BLaER1 (cell line): Measurements from ENCODE around the gene TIMM9.
"Not testable (repeated sequence)": the region's sequence is repeated elsewhere in the genome, so short reads cannot be mapped to it uniquely, and the experiment has no call there.

ENCODE experiments used
- H3K27ac ChIP-seq: shearing (Covaris generic); formaldehyde crosslinking; 2 replicates; pipeline ENCODE4 v1.8.1; 2022
- H3K27me3 ChIP-seq: shearing (Covaris generic); formaldehyde crosslinking; 2 replicates; pipeline ENCODE4 v1.8.1; 2022
- H3K36me3 ChIP-seq: shearing (Covaris generic); formaldehyde crosslinking; 2 replicates; pipeline ENCODE4 v1.8.1; 2022
- H3K4me1 ChIP-seq: shearing (Covaris generic); formaldehyde crosslinking; 2 replicates; pipeline ENCODE4 v1.8.1; 2022
- H3K4me2 ChIP-seq: shearing (Covaris generic); formaldehyde crosslinking; 2 replicates; pipeline ENCODE4 v1.8.1; 2022
- H3K4me3 ChIP-seq: shearing (Covaris generic); formaldehyde crosslinking; 2 replicates; pipeline ENCODE4 v1.8.1; 2022
- H3K9ac ChIP-seq: shearing (Covaris generic); formaldehyde crosslinking; 2 replicates; pipeline ENCODE4 v1.8.1; 2022
- H3K9me3 ChIP-seq: shearing (Covaris generic); formaldehyde crosslinking; 2 replicates; pipeline ENCODE4 v1.8.1; 2022
- H4K20me1 ChIP-seq: shearing (Covaris generic); formaldehyde crosslinking; 2 replicates; pipeline ENCODE4 v1.8.1; 2022
- Cebpa-rat ChIP-seq: shearing (Covaris generic); IDR thresholded peaks from 2 replicates; pipeline ENCODE4 v1.8.1; 2022

TIMM9 gene

DNA sequence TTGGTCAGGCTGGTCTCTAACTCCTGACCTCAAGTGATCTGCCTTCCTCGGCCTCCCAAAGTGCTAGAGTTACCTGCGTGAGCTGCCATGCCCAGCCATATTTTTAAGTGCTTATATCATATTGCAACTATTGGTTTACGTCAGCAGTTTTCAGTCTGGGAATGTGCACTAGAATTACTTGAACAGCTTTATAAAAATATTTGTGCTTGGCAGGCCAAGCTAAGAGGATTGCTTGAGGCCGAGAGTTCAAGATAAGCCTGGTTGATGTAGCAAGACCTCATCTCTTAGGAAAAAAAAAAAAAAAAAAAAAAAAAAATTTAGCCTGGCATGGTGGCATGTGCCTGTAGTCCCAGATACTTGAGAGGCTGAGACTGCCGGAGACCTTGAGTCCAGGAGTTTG lies 17.3 kb upstream of the TIMM9 start:
- Histone ChIP-seq H3K9ac (no peak overlapping the region), H3K27ac (no peak overlapping the region), H4K20me1 (no peaks in the 10 kb centered on the region), H3K4me3 (no peak overlapping the region), H3K4me2 (no peak overlapping the region), H3K36me3 (peaks cover 77% of the 10 kb centered on the region), H3K4me1 (no peaks in the 10 kb centered on the region), H3K9me3 (no peaks in the 10 kb centered on the region), H3K27me3 (no peaks in the 10 kb centered on the region)
- no peak for TF ChIP-seq Cebpa-rat

DNA sequence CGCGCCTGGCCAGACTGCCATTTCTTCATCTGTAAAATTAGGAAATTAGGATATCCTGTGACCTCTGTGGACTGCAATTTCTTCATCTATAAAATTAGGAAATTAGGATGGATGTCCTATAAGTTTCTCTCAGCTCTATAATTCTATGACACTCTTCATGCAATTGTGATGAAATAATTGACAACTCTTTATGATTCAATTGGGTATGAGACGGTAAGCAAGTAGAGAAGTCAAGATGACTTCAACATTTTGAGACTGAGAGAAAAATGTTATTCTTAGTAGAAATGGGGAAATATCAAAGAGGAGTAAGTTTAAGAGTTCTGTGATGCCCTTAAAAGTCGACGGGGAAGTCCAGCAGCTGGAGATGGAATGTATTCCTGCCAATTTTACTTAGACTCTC lies 12.1 kb upstream of the TIMM9 start:
- H3K4me3 ChIP-seq: no peak overlapping the region
- H3K36me3 ChIP-seq: peaks cover 86% of the 10 kb centered on the region
- no peak overlapping the region for H3K9ac ChIP-seq
- H3K4me2 ChIP-seq: no peak overlapping the region
- no peaks in the 10 kb centered on the region for H3K4me1 ChIP-seq
- no peaks in the 10 kb centered on the region for H3K27me3 ChIP-seq
- H3K9me3 ChIP-seq: no peaks in the 10 kb centered on the region
- no peak overlapping the region for H3K27ac ChIP-seq
- no peaks in the 10 kb centered on the region for H4K20me1 ChIP-seq
- no peak for TF ChIP-seq Cebpa-rat

DNA sequence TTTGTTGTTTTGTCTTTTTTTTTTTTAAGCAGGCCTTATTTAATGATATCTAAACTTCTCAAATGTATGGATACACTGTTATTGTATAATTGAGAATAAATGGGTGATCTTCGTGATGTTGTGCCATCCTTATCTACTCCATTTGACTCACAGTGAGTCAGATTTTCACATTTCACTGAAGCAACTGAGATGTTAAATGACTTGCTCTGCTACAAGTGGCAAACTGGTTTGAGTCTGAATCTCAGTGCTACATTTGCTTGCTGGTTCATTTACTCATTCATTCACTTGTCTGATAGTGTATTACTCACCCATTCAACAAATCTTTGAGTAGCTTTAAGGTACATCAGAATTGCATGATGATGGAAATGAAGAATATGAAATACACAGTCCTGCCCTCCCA lies 2.8 kb upstream of the TIMM9 start:
- peak overlapping the region; percentile 88 for H3K4me2 ChIP-seq
- 0 out of 2 replicates have a peak overlapping the region, but pooled peaks have one; percentile 2 for H3K9ac ChIP-seq
- no peak overlapping the region for H3K4me3 ChIP-seq
- no peak for TF ChIP-seq Cebpa-rat
- H4K20me1 ChIP-seq: no peaks in the 10 kb centered on the region
- H3K36me3 ChIP-seq: peaks cover 38% of the 10 kb centered on the region
- H3K4me1 ChIP-seq: peaks cover 37% of the 10 kb centered on the region
- H3K27ac ChIP-seq: no peak overlapping the region
- H3K27me3 ChIP-seq: no peaks in the 10 kb centered on the region
- no peaks in the 10 kb centered on the region for H3K9me3 ChIP-seq

DNA sequence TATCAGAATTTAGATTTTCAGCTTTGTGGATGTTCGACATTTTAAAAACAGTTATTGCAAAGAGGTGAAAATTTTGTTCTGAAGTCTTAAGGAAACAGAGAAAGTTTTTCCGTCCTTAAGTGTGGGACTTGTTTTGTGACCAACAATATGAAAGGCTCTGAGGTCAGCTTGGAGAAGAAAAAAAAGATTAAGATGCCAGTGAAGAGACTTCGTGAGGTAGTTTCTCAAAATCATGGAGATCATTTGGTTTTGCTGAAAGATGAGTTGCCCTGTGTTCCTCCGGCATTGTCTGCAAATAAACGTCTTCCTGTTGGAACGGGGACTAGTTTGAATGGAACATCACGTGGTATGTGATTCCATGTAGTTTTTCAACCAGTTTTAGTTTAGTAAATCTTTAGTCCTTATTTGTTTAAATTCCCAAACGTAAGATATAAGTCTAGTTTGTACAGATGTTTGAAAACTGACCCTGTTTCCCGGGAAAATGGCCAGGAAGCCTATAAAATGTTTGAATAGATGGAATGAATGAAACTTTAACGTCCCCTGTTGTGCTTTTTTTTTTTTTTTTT lies 870 bp upstream of the TIMM9 start:
- TF ChIP-seq Cebpa-rat: no peak
- no peaks in the 10 kb centered on the region for H3K27me3 ChIP-seq
- H3K9me3 ChIP-seq: no peaks in the 10 kb centered on the region
- peak overlapping the region; percentile 88 for H3K4me2 ChIP-seq
- H3K27ac ChIP-seq: peak overlapping the region; percentile 99
- peaks cover 6% of the 10 kb centered on the region; the same call in 1 of the 2 replicates for H4K20me1 ChIP-seq
- peak overlapping the region; percentile 98 for H3K9ac ChIP-seq
- H3K36me3 ChIP-seq: peaks cover 41% of the 10 kb centered on the region
- H3K4me1 ChIP-seq: peaks cover 37% of the 10 kb centered on the region
- peak overlapping the region; percentile 89 for H3K4me3 ChIP-seq

DNA sequence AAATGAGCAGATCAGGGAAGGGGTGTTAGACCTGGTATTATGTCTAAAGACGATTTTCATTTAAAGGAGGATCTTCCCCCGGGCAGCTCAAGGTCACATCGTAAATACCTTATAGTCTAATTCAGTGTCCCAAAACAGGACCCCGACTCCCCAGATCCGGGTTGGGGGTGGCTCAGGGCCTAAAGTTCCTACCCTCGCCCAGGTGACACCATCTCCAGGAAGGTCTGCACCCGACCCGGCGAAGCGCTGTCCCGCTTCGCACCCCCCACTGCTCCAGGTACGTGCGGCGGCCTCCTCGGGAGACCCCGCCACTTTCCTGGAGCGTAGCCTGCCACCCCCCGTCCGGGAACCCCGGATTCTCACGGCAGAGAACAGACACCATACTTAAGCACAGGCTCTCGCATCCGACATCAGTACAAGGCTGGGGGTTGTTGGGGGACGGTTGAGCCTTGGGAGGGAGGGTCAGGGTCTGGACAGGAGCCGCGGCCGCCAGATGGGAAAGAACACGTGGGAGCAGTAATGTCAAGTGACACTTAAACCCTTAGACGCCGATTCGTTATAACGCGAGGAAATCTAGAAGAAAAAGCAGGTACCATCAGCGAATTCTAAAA lies 556 bp downstream of the TIMM9 start:
- H4K20me1 ChIP-seq: peaks cover 6% of the 10 kb centered on the region; the same call in 1 of the 2 replicates
- TF ChIP-seq Cebpa-rat: no peak
- H3K36me3 ChIP-seq: peaks cover 40% of the 10 kb centered on the region
- H3K4me3 ChIP-seq: peak overlapping the region; percentile 89
- H3K9ac ChIP-seq: peak overlapping the region; percentile 98
- H3K4me2 ChIP-seq: peak overlapping the region; percentile 86
- no peaks in the 10 kb centered on the region for H3K27me3 ChIP-seq
- peaks cover 37% of the 10 kb centered on the region for H3K4me1 ChIP-seq
- no peaks in the 10 kb centered on the region for H3K9me3 ChIP-seq
- H3K27ac ChIP-seq: peak overlapping the region; percentile 99

DNA sequence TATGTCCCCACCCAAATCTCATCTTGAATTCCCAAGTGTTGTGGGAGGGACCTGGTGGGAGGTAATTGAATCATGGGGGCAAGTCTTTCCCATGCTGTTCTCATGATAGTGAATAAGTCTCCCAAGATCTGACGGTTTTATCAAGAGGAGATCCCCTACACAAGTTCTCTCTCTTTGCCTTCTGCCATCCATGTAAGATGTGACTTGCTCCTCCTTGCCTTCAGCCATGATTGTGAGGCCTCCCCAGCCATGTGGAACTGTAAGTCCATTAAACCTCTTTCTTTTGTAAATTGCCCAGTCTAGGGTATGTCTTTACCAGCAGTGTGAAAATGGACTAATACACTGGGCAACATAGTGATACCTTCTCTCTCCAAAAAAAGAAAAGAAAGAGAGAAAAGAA lies 10.4 kb downstream of the TIMM9 start:
- H4K20me1 ChIP-seq: peaks cover 25% of the 10 kb centered on the region
- H3K27ac ChIP-seq, H3K4me2 ChIP-seq, H3K4me1 ChIP-seq, H3K9me3 ChIP-seq, H3K9ac ChIP-seq, H3K4me3 ChIP-seq, H3K27me3 ChIP-seq: not testable (repeated sequence)
- peaks cover 85% of the 10 kb centered on the region for H3K36me3 ChIP-seq

DNA sequence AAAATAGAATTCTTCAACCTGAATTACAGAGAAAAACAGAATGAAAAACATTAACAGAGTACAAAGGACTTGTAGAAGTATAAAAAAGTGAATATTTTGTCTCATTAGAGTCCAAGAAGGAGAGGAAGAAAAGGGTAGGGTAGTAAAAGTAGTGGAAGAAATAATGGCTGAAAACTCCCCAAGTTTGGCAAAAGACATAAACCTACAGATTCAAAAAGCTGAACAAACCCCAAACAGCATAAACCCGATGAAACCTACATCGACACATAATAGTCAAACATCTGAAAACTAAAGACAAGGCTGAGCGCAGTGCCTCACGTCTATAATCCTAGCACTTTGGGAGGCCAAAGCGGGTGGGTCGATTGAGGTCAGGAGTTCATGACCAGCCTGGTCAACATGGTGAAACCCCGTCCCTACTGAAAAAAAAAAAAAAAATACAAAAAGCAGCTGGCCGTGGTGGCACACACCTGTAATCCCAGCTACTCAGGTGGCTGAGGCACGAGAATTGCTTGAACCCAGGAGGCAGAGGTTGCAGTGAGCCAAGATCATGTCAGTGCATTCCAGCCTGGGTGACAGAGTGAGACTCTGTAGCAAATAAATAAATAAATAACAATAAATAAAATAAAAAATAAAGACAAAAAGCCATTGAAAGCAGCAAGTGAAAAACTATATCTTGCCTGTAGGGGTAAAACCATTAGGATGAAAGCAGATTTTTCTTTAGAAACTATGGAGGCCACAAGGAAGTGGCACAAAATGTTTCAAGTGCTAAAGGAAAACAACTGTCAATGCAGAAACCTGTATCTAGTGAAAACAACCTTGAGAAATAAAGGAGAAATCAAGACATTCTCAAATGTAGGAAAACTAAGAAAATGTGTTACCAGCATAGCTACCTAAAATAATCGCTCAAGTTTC lies 11.4 kb downstream of the TIMM9 start:
- Histone ChIP-seq H3K9me3 (peaks cover 10% of the 10 kb centered on the region), H4K20me1 (peaks cover 17% of the 10 kb centered on the region), H3K27ac (no peak overlapping the region), H3K36me3 (peaks cover 85% of the 10 kb centered on the region), H3K4me2 (no peak overlapping the region), H3K4me3 (no peak overlapping the region), H3K27me3 (no peaks in the 10 kb centered on the region), H3K4me1 (no peaks in the 10 kb centered on the region), H3K9ac (no peak overlapping the region)
- no peak for TF ChIP-seq Cebpa-rat

DNA sequence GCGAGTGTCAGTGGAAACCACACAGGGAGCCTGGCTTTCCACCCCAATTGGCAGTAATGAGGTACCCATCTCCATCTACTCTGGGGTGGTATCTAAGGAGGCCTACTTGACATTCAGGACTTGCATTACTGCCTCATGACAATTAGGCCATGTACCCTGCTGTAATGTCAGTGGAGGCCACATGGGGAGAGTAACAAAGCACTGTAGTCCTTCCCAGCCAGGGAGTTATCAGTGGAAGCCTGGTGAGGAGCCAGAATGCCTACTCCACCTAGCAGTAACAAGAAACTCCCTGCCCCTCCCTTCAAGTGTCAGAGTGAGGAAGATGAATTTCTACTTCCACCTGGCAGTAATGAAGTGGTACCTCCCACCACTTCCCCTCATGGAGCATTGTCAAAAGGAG lies 12.5 kb downstream of the TIMM9 start:
- H3K4me1 ChIP-seq: no peaks in the 10 kb centered on the region
- no peak overlapping the region for H3K4me3 ChIP-seq
- H3K27ac ChIP-seq: no peak overlapping the region
- H3K9ac ChIP-seq: no peak overlapping the region
- no peak for TF ChIP-seq Cebpa-rat
- peaks cover 85% of the 10 kb centered on the region for H3K36me3 ChIP-seq
- H3K27me3 ChIP-seq: no peaks in the 10 kb centered on the region
- H3K9me3 ChIP-seq: peaks cover 10% of the 10 kb centered on the region
- H4K20me1 ChIP-seq: peaks cover 12% of the 10 kb centered on the region
- no peak overlapping the region for H3K4me2 ChIP-seq

DNA sequence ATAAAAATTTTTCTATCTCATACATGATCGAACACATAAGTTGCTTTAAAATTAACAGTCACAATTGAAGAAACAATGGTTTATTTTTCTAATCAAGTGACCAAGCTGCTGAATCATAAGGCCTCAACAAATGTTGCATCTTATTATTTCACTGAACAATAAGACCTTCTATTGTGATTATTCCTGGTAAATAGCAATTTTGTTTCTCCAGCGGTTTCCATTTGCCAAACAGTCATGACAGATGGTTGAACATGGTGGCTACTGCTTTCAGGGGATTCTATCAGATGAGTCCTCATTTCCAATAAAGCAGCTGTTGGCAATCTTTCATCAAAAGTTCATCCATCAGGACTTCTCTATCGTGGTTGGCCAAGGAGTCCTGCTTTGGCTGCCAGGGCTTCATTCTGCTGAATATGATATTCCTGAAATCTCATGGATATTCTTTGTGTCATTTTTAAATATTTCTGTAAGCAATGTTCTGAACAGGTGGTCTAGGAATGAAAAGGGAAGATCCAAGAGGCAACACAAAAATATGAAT lies 18.6 kb downstream of the TIMM9 start:
- Histone ChIP-seq H3K27me3 (no peaks in the 10 kb centered on the region), H3K9me3 (no peaks in the 10 kb centered on the region), H3K27ac (no peak overlapping the region), H3K4me2 (no peak overlapping the region), H3K4me3 (no peak overlapping the region), H3K4me1 (no peaks in the 10 kb centered on the region), H4K20me1 (no peaks in the 10 kb centered on the region; the same call in 1 of the 2 replicates), H3K9ac (no peak overlapping the region), H3K36me3 (peaks cover 66% of the 10 kb centered on the region)
- TF ChIP-seq Cebpa-rat: no peak

DNA sequence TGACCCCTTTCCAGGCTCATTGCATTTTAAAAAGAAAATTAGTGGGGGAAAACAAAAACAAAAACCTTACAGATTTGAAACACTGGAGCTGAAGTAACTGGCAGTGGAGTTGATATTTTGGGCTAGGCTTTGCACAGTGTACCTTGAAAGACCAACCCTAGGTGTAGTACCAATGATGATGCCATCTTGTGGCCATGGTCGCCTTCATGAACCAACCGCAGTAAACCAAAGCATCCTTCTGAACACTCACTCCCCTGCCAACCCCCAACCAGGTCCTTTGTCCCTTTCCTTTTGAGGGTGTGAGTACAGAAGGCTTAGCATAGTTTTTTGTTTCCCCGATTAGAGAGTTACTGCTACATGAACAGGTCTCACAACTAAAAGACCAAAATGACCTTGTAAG lies 25.7 kb downstream of the TIMM9 start:
- H3K27me3 ChIP-seq: peaks cover 4% of the 10 kb centered on the region
- no peaks in the 10 kb centered on the region for H3K9me3 ChIP-seq
- no peak overlapping the region for H3K4me2 ChIP-seq
- TF ChIP-seq Cebpa-rat: no peak
- peaks cover under 1% of the 10 kb centered on the region for H3K4me1 ChIP-seq
- no peak overlapping the region for H3K4me3 ChIP-seq
- H4K20me1 ChIP-seq: no peaks in the 10 kb centered on the region
- no peak overlapping the region for H3K9ac ChIP-seq
- H3K36me3 ChIP-seq: peaks cover 4% of the 10 kb centered on the region; the same call in 1 of the 2 replicates
- H3K27ac ChIP-seq: no peak overlapping the region
